Right lobe of liver (tissue), 6 donors: ENCODE results near the gene ABCB6. TPM values are rescaled to one million over a fixed set of nuclear protein-coding genes. Genes with fewer than 3 reads are reported as not detected.

Source experiments
- ATAC-seq, 4 donors: fragments of 200-7000 bp; cut with Tn5 transposase; one replicate each; pipeline ENCODE4 v1.9.1; 2020; ENCODE audit warnings: mild to moderate bottlenecking in 4 of 4, moderate library complexity in 4 of 4
- DNase-seq, 3 donors: peaks; one replicate each; pipeline ENCODE4 v3.0.0-alpha.2; 2020
- H3K27ac ChIP-seq, 3 donors: fragments of 200-600 bp; one replicate each; pipeline ENCODE4 v1.8.0; 2022
- H3K27me3 ChIP-seq, 2 donors: fragments of 200-600 bp; one replicate each; pipeline ENCODE4 v1.8.0; 2022
- H3K36me3 ChIP-seq, 4 donors: fragments of 200-600 bp; sonication (generic) in 1 of 4; one replicate each; pipeline versions ENCODE4 v1.5.1 to v1.8.0; 2017 to 2022; ENCODE audit warnings: control low read depth in 1 of 4
- H3K4me1 ChIP-seq, 4 donors: fragments of 200-600 bp; sonication (generic) in 1 of 4; one replicate each; pipeline versions ENCODE4 v1.5.1 to v1.8.0; 2017 to 2022; ENCODE audit warnings: control low read depth in 1 of 4
- H3K4me3 ChIP-seq, 3 donors: fragments of 200-600 bp; one replicate each; pipeline ENCODE4 v1.8.0; 2022
- H3K9me3 ChIP-seq, 4 donors: fragments of 200-600 bp; sonication (generic) in 1 of 4; one replicate each; pipeline versions ENCODE4 v1.5.1 to v1.8.0; 2017 to 2022; ENCODE audit warnings: control low read depth in 1 of 4
- CTCF ChIP-seq, 4 donors: fragments of 200-600 bp in 3 of 4; fragments of 450-650 bp in 1 of 4; IDR thresholded peaks; one replicate each; pipeline versions ENCODE4 v1.5.1 to v1.8.0; 2016 to 2022; ENCODE audit warnings: antibody characterized with exemption in 4 of 4, mild to moderate bottlenecking in 2 of 4
- POLR2A ChIP-seq: fragments of 450-650 bp; IDR thresholded peaks from one replicate; pipeline ENCODE4 v1.6.1; 2017; ENCODE audit warnings: antibody characterized with exemption, mild to moderate bottlenecking
- WGBS: methylation state at CpG from one replicate; pipeline ENCODE4 v1.1.6; 2018; ENCODE audit warnings: low coverage, low lambda C conversion rate; ENCODE audit not compliant: insufficient coverage; ENCODE audit errors: missing lambda C conversion rate; 5-methylcytosine and 5-hydroxymethylcytosine counted together
- intact Hi-C, 2 donors: fragments of 100-400 bp; cut with DNase I; formaldehyde crosslinking; loops; one replicate each; pipeline versions ENCODE4 v1.11.2 to v1.14.1; 2022
- total RNA-seq, 6 experiments: library from RNA; depleted of rRNA in 2 of 6; stranded (reverse); fragments of >200 nt in 2 of 6; fragmentation: NEBNext Ultra II Directional in 3 of 6; extraction: Animal tissue kit (Norgen Biotek cat#: 25700) in 3 of 6; gene quantifications; one replicate each; pipeline versions ENCODE4 v1.1.0 to v1.2.4, GENCODE V29; 2016 to 2023
- donor health status: DM: no; HTN: yes; CAD: no.
- donor health status: DM: no; HTN: no; CAD: no.
- donor health status: DM: no; HTN: no; CAD: no.
- donor health status: DM: no; HTN: yes; CAD: no.
- donor health status: DM: no; HTN: yes; CAD: no.

Gene ABCB6
- total RNA-seq, 6 experiments from 2014 or later: 20.3 to 72.5 (median 37.3) TPM

GRCh38 chr2:219179601-219180465 lies 38.9 kb downstream of the ABCB6 start:
- DNase-seq (no peak), ATAC-seq (no peak)
- no peaks in the 10 kb centered on the region for H3K27me3 ChIP-seq
- 91% methylated on average over 9 of the region's 9 CpGs for WGBS
- intact Hi-C loops: loop anchor here in 1 of 2 donors (5.0 kb wide), 1 partner anchor 37 kb away; the partner anchor contains the start of gene ABCB6
- no peak overlapping the region for H3K4me3 ChIP-seq
- H3K9me3 ChIP-seq: no peaks in the 10 kb centered on the region
- H3K4me1 ChIP-seq: peaks cover 0 to 24% (median 4%) of the 10 kb centered on the region in 4 donors
- TF ChIP-seq POLR2A (no peak), CTCF (IDR thresholded peaks at IDR 0.05) (no peak)
- peaks cover 0 to 59% (median 19%) of the 10 kb centered on the region in 4 donors for H3K36me3 ChIP-seq
- no peak overlapping the region for H3K27ac ChIP-seq

GRCh38 chr2:219178377-219179175 lies 40.2 kb downstream of the ABCB6 start:
- ATAC-seq: peak; percentile 0 to 13 (median 3)
- TF ChIP-seq POLR2A (no peak), CTCF (IDR thresholded peaks at IDR 0.05) (peak in 1 of 4 donors; percentile 7)
- Histone ChIP-seq H3K27me3 (no peaks in the 10 kb centered on the region), H3K36me3 (peaks cover 0 to 64% (median 19%) of the 10 kb centered on the region in 4 donors), H3K4me3 (peak overlapping the region; percentile 71 to 92 (median 86)), H3K9me3 (no peaks in the 10 kb centered on the region), H3K27ac (peak overlapping the region; percentile 99 to 100 (median 99)), H3K4me1 (peaks cover 0 to 24% (median 4%) of the 10 kb centered on the region in 4 donors)
- intact Hi-C loops: loop anchor here in 1 of 2 donors (5.0 kb wide), 1 partner anchor 39 kb away; the partner anchor contains the start of gene ABCB6
- DNase-seq: peak; percentile 67 to 77 (median 75)
- 5% methylated on average over 21 of the region's 45 CpGs for WGBS

- DNase-seq (peak; percentile 89 to 92 (median 90)), ATAC-seq (peak; percentile 81 to 86 (median 84))
- TF ChIP-seq CTCF (IDR thresholded peaks at IDR 0.05): peak in 3 of 4 donors; percentile 35 to 50 (median 46)
- peak; percentile 97 for TF ChIP-seq POLR2A
- intact Hi-C loops: loop anchor here in 1 of 2 donors (5.0 kb wide), 1 partner anchor 40 kb away; the partner anchor contains the start of gene ABCB6
- H3K9me3 ChIP-seq: no peaks in the 10 kb centered on the region
- H3K27me3 ChIP-seq: no peaks in the 10 kb centered on the region
- peaks cover 0 to 24% (median 4%) of the 10 kb centered on the region in 4 donors for H3K4me1 ChIP-seq
- 1% methylated on average over 22 of the region's 67 CpGs for WGBS
- H3K4me3 ChIP-seq: peak within 1 kb of the TSS; percentile 86 to 98 (median 92)
- peak within 1 kb of the TSS; percentile 99 to 100 (median 99) for H3K27ac ChIP-seq
- H3K36me3 ChIP-seq: peaks cover 0 to 62% (median 15%) of the 10 kb centered on the region in 4 donors
These were observed 41.0 kb downstream of the ABCB6 start, which contains the start of gene RETREG2 for GRCh38 chr2:219177552-219178376. Gene RETREG2, plus strand, starts transcription at chr2:219178275. Its CDS starts 78 bp downstream, at chr2:219178353.
